Measurements from ENCODE around the gene CACNA1E. TPM values are rescaled to one million over a fixed set of nuclear protein-coding genes. Genes with fewer than 3 reads are reported as not detected.

Gene CACNA1E
- total RNA-seq, 1 donor from 2014 or later: 0.08 TPM

- no peak for DNase-seq (ENCODE audit: low read depth)
These were observed 118.1 kb downstream of the CACNA1E start for GRCh38 chr1:181601186-181601950.

GRCh38 chr1:181603735-181604410, 120.6 kb downstream of the CACNA1E start:
- Histone ChIP-seq H3K4me3 (ENCODE audit: low read depth, low read length) (no peak overlapping the region), H3K27me3 (ENCODE audit: control insufficient read depth, insufficient read depth, low read length) (no peaks in the 10 kb centered on the region), H3K36me3 (ENCODE audit: control insufficient read depth, insufficient read depth, low read length) (no peaks in the 10 kb centered on the region)
- TF ChIP-seq CTCF (IDR thresholded peaks at IDR 0.05; ENCODE audit: insufficient read depth, low read length, poor library complexity, severe bottlenecking): no peak
- no peak for DNase-seq (ENCODE audit: low read depth)

More at GRCh38 chr1:181601186-181601950, 118.1 kb downstream of the CACNA1E start:
- Histone ChIP-seq H3K4me3 (ENCODE audit: low read depth, low read length) (no peak overlapping the region), H3K27me3 (ENCODE audit: control insufficient read depth, insufficient read depth, low read length) (no peaks in the 10 kb centered on the region), H3K36me3 (ENCODE audit: control insufficient read depth, insufficient read depth, low read length) (no peaks in the 10 kb centered on the region)
- TF ChIP-seq CTCF (IDR thresholded peaks at IDR 0.05; ENCODE audit: insufficient read depth, low read length, poor library complexity, severe bottlenecking): no peak

GRCh38 chr1:181604482-181605249, 121.3 kb downstream of the CACNA1E start:
- H3K36me3 ChIP-seq (ENCODE audit: control insufficient read depth, insufficient read depth, low read length): no peaks in the 10 kb centered on the region
- no peak overlapping the region for H3K4me3 ChIP-seq (ENCODE audit: low read depth, low read length)
- TF ChIP-seq CTCF (IDR thresholded peaks at IDR 0.05; ENCODE audit: insufficient read depth, low read length, poor library complexity, severe bottlenecking): no peak
- no peak for DNase-seq (ENCODE audit: low read depth)
- H3K27me3 ChIP-seq (ENCODE audit: control insufficient read depth, insufficient read depth, low read length): no peaks in the 10 kb centered on the region

- no peak for DNase-seq (ENCODE audit: low read depth)
- TF ChIP-seq CTCF (IDR thresholded peaks at IDR 0.05; ENCODE audit: insufficient read depth, low read length, poor library complexity, severe bottlenecking): no peak
- H3K27me3 ChIP-seq (ENCODE audit: control insufficient read depth, insufficient read depth, low read length): no peaks in the 10 kb centered on the region
- no peaks in the 10 kb centered on the region for H3K36me3 ChIP-seq (ENCODE audit: control insufficient read depth, insufficient read depth, low read length)
- H3K4me3 ChIP-seq (ENCODE audit: low read depth, low read length): no peak overlapping the region
These were observed 124.2 kb downstream of the CACNA1E start for GRCh38 chr1:181607524-181607923.

GRCh38 chr1:181608386-181608785, 125.1 kb downstream of the CACNA1E start:
- Histone ChIP-seq H3K4me3 (ENCODE audit: low read depth, low read length) (no peak overlapping the region), H3K27me3 (ENCODE audit: control insufficient read depth, insufficient read depth, low read length) (no peaks in the 10 kb centered on the region), H3K36me3 (ENCODE audit: control insufficient read depth, insufficient read depth, low read length) (no peaks in the 10 kb centered on the region)
- TF ChIP-seq CTCF (IDR thresholded peaks at IDR 0.05; ENCODE audit: insufficient read depth, low read length, poor library complexity, severe bottlenecking): no peak
- no peak for DNase-seq (ENCODE audit: low read depth)
